ENCODE results near the gene ANKFN1.

Gene ANKFN1

GRCh38 chr17:56231693-56232092, 78.4 kb downstream of the ANKFN1 start:
- H3K27ac ChIP-seq: no peak overlapping the region
- TF ChIP-seq, protein P1, sequence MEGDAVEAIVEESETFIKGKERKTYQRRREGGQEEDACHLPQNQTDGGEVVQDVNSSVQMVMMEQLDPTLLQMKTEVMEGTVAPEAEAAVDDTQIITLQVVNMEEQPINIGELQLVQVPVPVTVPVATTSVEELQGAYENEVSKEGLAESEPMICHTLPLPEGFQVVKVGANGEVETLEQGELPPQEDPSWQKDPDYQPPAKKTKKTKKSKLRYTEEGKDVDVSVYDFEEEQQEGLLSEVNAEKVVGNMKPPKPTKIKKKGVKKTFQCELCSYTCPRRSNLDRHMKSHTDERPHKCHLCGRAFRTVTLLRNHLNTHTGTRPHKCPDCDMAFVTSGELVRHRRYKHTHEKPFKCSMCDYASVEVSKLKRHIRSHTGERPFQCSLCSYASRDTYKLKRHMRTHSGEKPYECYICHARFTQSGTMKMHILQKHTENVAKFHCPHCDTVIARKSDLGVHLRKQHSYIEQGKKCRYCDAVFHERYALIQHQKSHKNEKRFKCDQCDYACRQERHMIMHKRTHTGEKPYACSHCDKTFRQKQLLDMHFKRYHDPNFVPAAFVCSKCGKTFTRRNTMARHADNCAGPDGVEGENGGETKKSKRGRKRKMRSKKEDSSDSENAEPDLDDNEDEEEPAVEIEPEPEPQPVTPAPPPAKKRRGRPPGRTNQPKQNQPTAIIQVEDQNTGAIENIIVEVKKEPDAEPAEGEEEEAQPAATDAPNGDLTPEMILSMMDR (IDR thresholded peaks at IDR 0.05): no peak
- H3K4me3 ChIP-seq (ENCODE audit: low read depth in 1 of 2, low read length in 1 of 2): no peak overlapping the region
- H3K9me3 ChIP-seq: no peaks in the 10 kb centered on the region
- H3K4me1 ChIP-seq (ENCODE audit: control insufficient read depth in 1 of 2, insufficient read depth in 1 of 2, low read depth in 1 of 2, low read length in 1 of 2): peaks cover 12 to 13% of the 10 kb centered on the region in 2 experiments
- no peaks in the 10 kb centered on the region for H3K36me3 ChIP-seq
- no peaks in the 10 kb centered on the region for H3K27me3 ChIP-seq

DNA sequence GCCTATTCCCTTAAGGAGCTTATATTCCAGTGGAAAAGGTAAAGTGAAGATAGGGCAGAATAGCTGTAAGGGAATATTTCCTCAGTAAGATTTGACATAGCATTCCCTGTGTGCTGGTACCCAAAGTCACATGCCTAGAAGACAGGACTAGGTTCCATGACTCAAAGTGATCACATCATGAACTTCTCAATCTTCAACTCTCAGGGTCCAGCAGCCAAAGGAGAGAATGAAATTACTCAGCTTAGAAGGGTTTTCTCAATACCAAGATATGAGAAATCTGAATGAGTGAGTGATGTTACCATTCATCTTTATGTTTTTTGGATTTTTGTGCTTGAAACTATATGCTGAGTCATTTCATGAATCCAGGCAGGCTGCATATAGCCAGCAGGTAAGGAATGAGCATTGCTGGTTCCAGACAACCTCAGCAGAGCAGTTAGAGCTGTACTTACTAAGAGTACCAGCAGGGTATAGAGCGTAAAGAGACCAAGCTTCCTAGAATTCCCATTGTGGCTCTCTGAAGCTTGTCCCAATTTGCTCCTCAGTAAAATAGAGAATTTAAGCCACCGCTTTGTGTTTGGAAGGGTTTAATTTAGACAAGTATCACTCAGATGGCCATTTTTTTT, 91.1 kb downstream of the ANKFN1 start:
- H3K36me3 ChIP-seq: no peaks in the 10 kb centered on the region
- H3K27me3 ChIP-seq: no peaks in the 10 kb centered on the region
- H3K27ac ChIP-seq: no peak overlapping the region
- H3K4me1 ChIP-seq (ENCODE audit: control insufficient read depth in 1 of 2, insufficient read depth in 1 of 2, low read depth in 1 of 2, low read length in 1 of 2): no peaks in the 10 kb centered on the region
- H3K4me3 ChIP-seq (ENCODE audit: low read depth in 1 of 2, low read length in 1 of 2): no peak overlapping the region
- H3K9me3 ChIP-seq: no peaks in the 10 kb centered on the region
- TF ChIP-seq, protein P1 (IDR thresholded peaks at IDR 0.05): no peak

DNA sequence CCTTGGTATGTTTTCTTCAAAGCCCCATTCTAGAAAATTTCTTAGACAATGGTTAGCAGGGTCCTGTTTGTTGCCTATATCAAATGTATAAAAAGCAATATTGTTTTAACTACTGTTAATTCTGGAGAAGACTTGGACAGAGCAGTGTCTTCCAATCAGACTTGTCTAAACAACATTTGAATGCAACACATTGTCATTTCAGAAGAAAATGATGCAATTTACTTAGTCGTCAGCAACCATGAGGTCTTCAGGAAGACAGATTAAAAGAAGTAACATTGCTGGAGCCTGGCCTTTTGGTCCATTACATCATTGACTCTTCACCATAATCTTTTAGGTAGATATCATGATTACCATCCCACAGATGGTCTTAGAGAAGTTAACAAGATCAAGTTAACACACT, 94.5 kb downstream of the ANKFN1 start:
- no peaks in the 10 kb centered on the region for H3K9me3 ChIP-seq
- TF ChIP-seq, protein P1 (IDR thresholded peaks at IDR 0.05): no peak
- H3K27me3 ChIP-seq: no peaks in the 10 kb centered on the region
- no peak overlapping the region for H3K4me3 ChIP-seq (ENCODE audit: low read depth in 1 of 2, low read length in 1 of 2)
- no peaks in the 10 kb centered on the region for H3K36me3 ChIP-seq
- H3K27ac ChIP-seq: no peak overlapping the region
- no peaks in the 10 kb centered on the region for H3K4me1 ChIP-seq (ENCODE audit: control insufficient read depth in 1 of 2, insufficient read depth in 1 of 2, low read depth in 1 of 2, low read length in 1 of 2)

DNA sequence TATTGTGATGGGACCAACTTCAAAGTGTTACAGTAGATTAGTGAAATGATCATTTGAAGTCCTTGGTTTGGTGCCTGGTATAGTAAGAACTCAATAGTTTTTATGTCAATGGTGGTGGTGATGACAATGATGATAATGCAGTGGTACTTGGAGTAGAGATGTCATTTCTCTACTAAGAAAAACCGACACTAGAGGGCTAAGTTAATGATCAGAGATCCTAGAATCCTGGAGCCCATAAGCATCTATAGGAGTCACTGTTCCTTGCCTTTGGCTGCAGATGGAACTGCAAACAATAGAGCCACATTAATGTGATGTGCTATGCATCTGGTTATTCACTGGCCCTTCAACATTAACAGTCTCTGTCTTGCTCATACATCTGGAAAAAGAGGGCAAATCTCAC, 103.8 kb downstream of the ANKFN1 start:
- Histone ChIP-seq H3K4me1 (ENCODE audit: control insufficient read depth in 1 of 2, insufficient read depth in 1 of 2, low read depth in 1 of 2, low read length in 1 of 2) (no peaks in the 10 kb centered on the region), H3K9me3 (no peaks in the 10 kb centered on the region), H3K27ac (no peak overlapping the region), H3K27me3 (no peaks in the 10 kb centered on the region), H3K4me3 (ENCODE audit: low read depth in 1 of 2, low read length in 1 of 2) (no peak overlapping the region), H3K36me3 (no peaks in the 10 kb centered on the region)
- TF ChIP-seq, protein P1 (IDR thresholded peaks at IDR 0.05): no peak

GRCh38 chr17:56260376-56261002, 107.2 kb downstream of the ANKFN1 start:
- Histone ChIP-seq H3K4me3 (ENCODE audit: low read depth in 1 of 2, low read length in 1 of 2) (no peak overlapping the region), H3K4me1 (ENCODE audit: control insufficient read depth in 1 of 2, insufficient read depth in 1 of 2, low read depth in 1 of 2, low read length in 1 of 2) (no peaks in the 10 kb centered on the region), H3K27ac (no peak overlapping the region), H3K27me3 (no peaks in the 10 kb centered on the region), H3K9me3 (no peaks in the 10 kb centered on the region), H3K36me3 (no peaks in the 10 kb centered on the region)
- TF ChIP-seq, protein P1 (IDR thresholded peaks at IDR 0.05): no peak
